WERI-Rb-1 (cell line): Measurements from ENCODE around the gene GNG12.
A peak's percentile ranks its signal among the peaks of the same experiment; 100 is the strongest.

Experiments
- DNase-seq: peaks from one replicate; pipeline ENCODE4 v3.0.0-alpha.2; 2020
- H3K27ac ChIP-seq: fragments of 250-450 bp; sonication (Bioruptor Pico); 2 replicates; pipeline ENCODE4 v1.5.1; 2020; ENCODE audit warnings: mild to moderate bottlenecking, moderate library complexity
- H3K27me3 ChIP-seq: fragments of 250-450 bp; sonication (Bioruptor Pico); 2 replicates; pipeline ENCODE4 v1.5.1; 2021; ENCODE audit warnings: mild to moderate bottlenecking, low read depth, moderate library complexity; ENCODE audit not compliant: insufficient read depth, severe bottlenecking
- H3K36me3 ChIP-seq: fragments of 250-450 bp; sonication (Bioruptor Pico); 2 replicates; pipeline ENCODE4 v1.5.1; 2020; ENCODE audit warnings: mild to moderate bottlenecking, moderate library complexity
- H3K4me3 ChIP-seq: 2 replicates; pipeline ENCODE4 v1.5.1; 2011; ENCODE audit warnings: low read depth, mild to moderate bottlenecking, control low read depth, low read length
- H3K9me3 ChIP-seq: fragments of 250-450 bp; sonication (Bioruptor Pico); 2 replicates; pipeline ENCODE4 v1.5.1; 2021; ENCODE audit warnings: mild to moderate bottlenecking, moderate library complexity; ENCODE audit not compliant: severe bottlenecking
- TF ChIP-seq, protein P1 (sequence below): IDR thresholded peaks from 2 replicates; pipeline ENCODE4 v1.5.1; 2011; ENCODE audit warnings: low read depth, mild to moderate bottlenecking, control low read depth, inconsistent platforms, low read length

GNG12 gene

GRCh38 chr1:67839826-67840225, 6.6 kb upstream of the GNG12 start:
- Histone ChIP-seq H3K9me3 (peaks cover 2% of the 10 kb centered on the region), H3K27ac (no peak overlapping the region), H3K27me3 (no peaks in the 10 kb centered on the region), H3K36me3 (no peaks in the 10 kb centered on the region), H3K4me3 (no peak overlapping the region)
- no peak for DNase-seq
- TF ChIP-seq, protein P1, sequence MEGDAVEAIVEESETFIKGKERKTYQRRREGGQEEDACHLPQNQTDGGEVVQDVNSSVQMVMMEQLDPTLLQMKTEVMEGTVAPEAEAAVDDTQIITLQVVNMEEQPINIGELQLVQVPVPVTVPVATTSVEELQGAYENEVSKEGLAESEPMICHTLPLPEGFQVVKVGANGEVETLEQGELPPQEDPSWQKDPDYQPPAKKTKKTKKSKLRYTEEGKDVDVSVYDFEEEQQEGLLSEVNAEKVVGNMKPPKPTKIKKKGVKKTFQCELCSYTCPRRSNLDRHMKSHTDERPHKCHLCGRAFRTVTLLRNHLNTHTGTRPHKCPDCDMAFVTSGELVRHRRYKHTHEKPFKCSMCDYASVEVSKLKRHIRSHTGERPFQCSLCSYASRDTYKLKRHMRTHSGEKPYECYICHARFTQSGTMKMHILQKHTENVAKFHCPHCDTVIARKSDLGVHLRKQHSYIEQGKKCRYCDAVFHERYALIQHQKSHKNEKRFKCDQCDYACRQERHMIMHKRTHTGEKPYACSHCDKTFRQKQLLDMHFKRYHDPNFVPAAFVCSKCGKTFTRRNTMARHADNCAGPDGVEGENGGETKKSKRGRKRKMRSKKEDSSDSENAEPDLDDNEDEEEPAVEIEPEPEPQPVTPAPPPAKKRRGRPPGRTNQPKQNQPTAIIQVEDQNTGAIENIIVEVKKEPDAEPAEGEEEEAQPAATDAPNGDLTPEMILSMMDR, result no peak

GRCh38 chr1:67838180-67838910, 5.1 kb upstream of the GNG12 start:
- H3K27ac ChIP-seq, result no peak overlapping the region
- TF ChIP-seq, protein P1, result no peak
- no peak overlapping the region for H3K4me3 ChIP-seq
- H3K27me3 ChIP-seq, result no peaks in the 10 kb centered on the region
- H3K9me3 ChIP-seq, result peaks cover 2% of the 10 kb centered on the region
- DNase-seq, result no peak
- no peaks in the 10 kb centered on the region for H3K36me3 ChIP-seq

DNA sequence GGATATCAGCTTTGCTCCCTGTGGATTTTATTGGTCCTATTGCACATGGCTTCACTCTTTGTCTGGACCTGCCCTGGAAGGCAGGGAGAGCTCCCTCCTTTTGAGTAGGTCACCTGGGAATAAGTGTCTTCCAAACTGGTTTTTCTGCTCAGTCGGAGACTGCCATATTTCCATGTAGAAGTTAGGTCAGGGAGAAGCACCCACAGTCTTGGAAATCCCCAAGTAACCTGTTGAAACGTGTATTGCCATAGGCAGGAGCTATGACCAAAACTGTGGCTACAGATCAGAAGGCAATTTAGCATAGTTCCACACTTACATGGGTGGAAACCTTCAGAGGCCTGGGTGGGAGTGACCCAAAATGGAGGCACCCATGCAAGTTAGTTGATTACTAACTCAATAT, 3.5 kb upstream of the GNG12 start:
- Histone ChIP-seq H3K27ac (peak overlapping the region; percentile 63), H3K36me3 (no peaks in the 10 kb centered on the region), H3K9me3 (no peaks in the 10 kb centered on the region), H3K4me3 (no peak overlapping the region), H3K27me3 (no peaks in the 10 kb centered on the region)
- TF ChIP-seq, protein P1, result no peak
- no peak for DNase-seq

- Histone ChIP-seq H3K27ac (peak overlapping the region; percentile 63), H3K36me3 (no peaks in the 10 kb centered on the region), H3K9me3 (no peaks in the 10 kb centered on the region), H3K27me3 (no peaks in the 10 kb centered on the region), H3K4me3 (no peak overlapping the region)
- DNase-seq, result no peak
- TF ChIP-seq, protein P1, result no peak
These were observed 2.6 kb upstream of the GNG12 start for GRCh38 chr1:67835663-67836452.

- Histone ChIP-seq H3K27me3 (no peaks in the 10 kb centered on the region), H3K36me3 (0 out of 2 replicates have a peak, but pooled peaks cover 2% of the 10 kb centered on the region), H3K9me3 (no peaks in the 10 kb centered on the region), H3K4me3 (peak overlapping the region; percentile 14; the same call in 1 of the 2 replicates), H3K27ac (peak overlapping the region; percentile 85)
- TF ChIP-seq, protein P1, result no peak
- DNase-seq, result no peak
These were observed 1.1 kb upstream of the GNG12 start for GRCh38 chr1:67834246-67834877.
